GM20000 (cell line): Measurements from ENCODE around the gene TCP11.
"Not testable (repeated sequence)": the region's sequence is repeated elsewhere in the genome, so short reads cannot be mapped to it uniquely, and the experiment has no call there.

Experiments used
- DNase-seq: peaks from one replicate; pipeline ENCODE4 v3.0.0; 2012; ENCODE audit warnings: low spot score
- TF ChIP-seq, protein P1 (sequence below): IDR thresholded peaks from 2 replicates; pipeline ENCODE4 v1.5.1; 2012; ENCODE audit warnings: mild to moderate bottlenecking, control low read depth; ENCODE audit errors: extremely low read depth, missing control alignments

TCP11 gene

DNA sequence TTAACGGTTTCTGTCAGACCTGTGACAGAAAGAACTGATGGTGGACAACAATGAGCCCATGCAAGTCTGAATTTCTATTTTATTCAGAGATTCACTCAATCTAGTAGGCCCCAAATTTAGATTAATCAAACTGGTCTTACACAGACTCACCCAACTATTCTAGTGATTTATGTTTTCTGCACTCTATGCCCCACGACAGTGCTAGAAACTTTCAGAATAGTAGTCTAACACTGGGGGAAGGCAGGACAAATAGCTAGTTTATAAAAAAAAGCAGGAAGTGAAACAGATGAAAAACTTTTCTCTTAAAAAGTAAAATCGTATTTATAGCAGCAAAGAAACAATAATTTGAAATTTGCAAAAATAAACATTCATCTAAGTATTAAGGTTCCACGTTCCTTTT is 5.0 kb downstream of the TCP11 start:
- TF ChIP-seq, protein P1, sequence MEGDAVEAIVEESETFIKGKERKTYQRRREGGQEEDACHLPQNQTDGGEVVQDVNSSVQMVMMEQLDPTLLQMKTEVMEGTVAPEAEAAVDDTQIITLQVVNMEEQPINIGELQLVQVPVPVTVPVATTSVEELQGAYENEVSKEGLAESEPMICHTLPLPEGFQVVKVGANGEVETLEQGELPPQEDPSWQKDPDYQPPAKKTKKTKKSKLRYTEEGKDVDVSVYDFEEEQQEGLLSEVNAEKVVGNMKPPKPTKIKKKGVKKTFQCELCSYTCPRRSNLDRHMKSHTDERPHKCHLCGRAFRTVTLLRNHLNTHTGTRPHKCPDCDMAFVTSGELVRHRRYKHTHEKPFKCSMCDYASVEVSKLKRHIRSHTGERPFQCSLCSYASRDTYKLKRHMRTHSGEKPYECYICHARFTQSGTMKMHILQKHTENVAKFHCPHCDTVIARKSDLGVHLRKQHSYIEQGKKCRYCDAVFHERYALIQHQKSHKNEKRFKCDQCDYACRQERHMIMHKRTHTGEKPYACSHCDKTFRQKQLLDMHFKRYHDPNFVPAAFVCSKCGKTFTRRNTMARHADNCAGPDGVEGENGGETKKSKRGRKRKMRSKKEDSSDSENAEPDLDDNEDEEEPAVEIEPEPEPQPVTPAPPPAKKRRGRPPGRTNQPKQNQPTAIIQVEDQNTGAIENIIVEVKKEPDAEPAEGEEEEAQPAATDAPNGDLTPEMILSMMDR = no peak

DNA sequence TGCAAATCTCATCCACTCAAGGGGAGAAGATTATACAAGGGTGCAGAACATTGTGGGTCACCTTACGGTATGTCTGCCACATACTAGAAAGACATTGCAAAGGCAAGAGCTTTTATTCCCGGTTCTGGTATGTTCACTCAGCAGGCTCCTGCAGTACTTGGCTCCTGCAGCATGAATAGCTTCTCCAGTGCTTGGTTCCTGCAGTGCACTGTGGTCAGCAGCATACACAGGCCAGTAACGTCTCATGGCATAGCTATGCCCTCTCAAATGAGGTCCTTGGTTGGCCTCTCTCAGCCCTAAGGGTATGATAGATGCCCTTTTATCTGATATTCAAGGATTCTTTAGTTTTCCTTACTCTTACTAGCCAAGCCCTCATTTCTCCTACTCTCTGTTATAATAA is 12.6 kb downstream of the TCP11 start:
- TF ChIP-seq, protein P1 = no peak
- no peak for DNase-seq

More for the DNA sequence above, 5.0 kb downstream of the TCP11 start:
- DNase-seq = no peak

DNA sequence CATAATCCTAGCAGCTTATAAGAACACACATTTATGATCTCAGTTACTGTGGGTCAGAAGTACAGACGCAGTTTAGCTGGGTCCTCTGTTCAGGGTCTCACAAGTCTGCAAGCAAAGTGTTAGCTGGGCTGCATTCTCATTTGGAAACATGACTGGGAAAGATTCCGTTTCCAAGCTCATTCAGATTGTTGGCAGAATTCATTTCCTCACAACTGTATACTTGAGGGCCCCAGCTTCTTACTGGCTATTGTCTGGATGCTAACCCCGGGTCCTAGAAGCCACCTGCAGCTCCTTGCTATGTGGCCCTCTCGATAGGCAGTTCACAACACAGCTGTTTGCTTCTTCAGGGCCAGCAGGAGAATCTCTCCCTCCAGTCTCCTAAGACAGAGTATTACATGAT is 13.1 kb downstream of the TCP11 start:
- TF ChIP-seq, protein P1 = no peak
- no peak for DNase-seq

DNA sequence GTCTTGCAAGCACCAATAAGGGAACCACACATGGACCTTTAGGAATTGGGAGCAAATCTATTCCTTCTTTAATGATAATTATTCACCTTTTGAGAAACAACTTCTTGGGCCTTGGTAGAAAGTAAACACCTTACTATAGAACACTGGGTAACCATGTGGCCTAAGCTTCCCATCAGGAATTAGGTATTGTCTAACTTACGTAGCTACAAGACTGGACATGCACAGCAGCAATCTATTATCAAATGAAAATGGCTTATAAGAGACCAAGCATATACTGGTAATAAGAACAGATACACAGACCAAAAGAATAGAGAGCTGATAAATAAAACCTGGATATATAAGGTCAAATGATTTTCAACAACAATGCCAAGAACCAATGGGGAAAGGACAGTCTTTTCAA is 16.8 kb downstream of the TCP11 start:
- DNase-seq = no peak

DNA sequence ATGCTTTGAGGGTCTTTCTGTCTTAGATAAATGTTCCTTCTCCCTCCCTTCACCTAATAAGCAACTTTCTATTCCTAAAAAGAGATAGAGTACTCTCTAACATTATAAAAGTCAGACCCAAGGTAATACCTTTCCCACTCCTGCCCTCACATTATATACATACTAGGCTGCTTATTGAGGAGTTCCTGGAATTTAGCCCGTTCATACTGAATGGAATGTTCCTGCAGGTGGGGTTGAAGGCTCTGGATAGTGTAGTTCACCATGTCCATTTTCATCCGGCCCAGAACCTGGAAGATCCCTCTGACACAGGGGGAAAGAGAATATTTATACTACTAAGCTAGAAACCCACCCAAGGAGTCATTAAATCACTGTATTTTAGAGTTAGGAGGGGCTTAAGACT is 20.4 kb downstream of the TCP11 start:
- TF ChIP-seq, protein P1 = no peak
- no peak for DNase-seq

More for the DNA sequence above, 16.8 kb downstream of the TCP11 start:
- TF ChIP-seq, protein P1 = no peak

DNA sequence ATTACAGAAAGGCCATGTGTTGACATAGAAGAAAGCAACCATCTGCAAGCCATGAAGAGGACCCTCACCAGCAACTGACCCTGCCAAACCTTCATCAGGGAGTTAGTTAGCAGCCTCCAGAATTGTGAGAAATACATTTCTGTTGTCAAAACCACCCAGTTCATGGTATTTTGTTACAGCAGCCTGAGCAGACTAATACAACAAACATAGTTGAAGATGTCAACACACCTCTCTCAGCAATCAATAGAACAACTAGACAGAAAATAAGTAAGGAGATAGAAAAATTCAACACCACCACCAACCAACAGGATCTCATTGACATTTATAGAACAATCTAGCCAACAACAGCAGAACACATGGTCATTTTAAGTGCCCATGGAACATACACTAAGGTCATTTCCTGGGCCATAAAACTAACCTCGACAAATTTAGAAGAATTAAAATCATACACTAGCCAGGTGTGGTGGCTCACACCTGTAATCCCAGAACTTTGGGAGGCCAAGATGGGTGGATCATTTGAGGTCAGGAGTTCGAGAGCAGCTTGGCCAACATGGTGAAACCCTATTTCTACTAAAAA is 32.7 kb downstream of the TCP11 start:
- TF ChIP-seq, protein P1 = no peak
- DNase-seq = no peak

DNA sequence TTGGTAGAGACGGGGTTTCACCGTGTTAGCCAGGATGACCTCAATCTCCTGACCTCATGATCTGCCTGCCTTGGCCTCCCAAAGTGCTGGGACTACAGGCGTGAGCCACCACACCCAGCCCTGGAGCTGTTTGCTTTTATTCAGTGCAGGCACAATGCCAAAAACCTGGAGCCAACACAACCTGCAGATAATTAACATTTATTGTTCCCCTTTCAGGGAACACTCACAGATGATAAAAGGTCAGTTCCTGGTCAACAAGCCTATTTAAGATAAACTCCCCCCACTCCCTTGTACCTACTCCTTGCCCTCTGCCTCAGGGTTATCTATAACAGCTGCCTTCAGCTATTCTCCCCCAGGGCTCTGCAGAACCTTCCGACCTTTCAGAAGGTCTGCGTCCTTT is 33.4 kb downstream of the TCP11 start:
- DNase-seq = not testable (repeated sequence)

DNA sequence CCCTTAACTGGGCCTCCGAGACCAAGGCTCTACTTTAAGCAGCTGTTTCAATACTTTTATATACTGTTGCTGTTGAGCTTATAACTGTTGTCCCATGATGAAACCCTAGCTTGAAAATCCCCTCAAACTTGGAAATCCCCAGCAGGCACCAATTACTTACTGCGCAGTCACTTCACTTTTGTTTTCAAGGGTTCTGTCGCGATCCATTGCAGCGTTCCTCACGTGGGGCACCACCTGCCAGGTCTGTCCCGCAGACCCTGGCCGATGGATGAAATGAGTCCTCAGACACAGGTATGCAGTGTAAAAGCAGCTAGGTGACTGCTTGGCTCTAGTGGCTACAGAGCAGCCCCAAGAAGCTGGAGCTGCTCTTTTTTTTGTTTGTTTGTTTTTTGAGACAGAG is 33.9 kb downstream of the TCP11 start:
- DNase-seq = not testable (repeated sequence)

DNA sequence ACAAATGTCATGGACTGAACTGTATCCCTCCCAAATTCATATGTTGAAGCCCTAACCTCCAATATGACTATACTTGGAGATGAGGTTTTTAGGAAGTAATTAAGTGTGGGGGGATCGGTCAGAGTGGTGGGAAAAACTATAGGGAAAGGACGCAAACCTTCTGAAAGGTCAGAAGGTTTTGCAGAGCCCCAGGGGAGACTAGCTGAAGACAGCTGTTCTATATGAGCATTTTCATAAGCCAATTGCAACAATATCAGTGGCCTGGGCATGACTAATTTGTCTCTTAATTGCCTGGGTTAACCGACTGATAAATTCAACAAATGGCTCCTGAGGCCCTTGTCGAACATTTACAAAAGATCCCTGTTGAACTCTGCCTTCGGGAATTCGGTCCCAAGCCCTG is 35.1 kb downstream of the TCP11 start:
- DNase-seq = not testable (repeated sequence)
